ENCODE measurements around the gene RAB14.

RAB14 gene

GRCh38 chr9:121218357-121219027 lies 16.8 kb upstream of the RAB14 start:
- no peak for FAIRE-seq

GRCh38 chr9:121217609-121218292 lies 16.1 kb upstream of the RAB14 start:
- no peak for FAIRE-seq

DNA sequence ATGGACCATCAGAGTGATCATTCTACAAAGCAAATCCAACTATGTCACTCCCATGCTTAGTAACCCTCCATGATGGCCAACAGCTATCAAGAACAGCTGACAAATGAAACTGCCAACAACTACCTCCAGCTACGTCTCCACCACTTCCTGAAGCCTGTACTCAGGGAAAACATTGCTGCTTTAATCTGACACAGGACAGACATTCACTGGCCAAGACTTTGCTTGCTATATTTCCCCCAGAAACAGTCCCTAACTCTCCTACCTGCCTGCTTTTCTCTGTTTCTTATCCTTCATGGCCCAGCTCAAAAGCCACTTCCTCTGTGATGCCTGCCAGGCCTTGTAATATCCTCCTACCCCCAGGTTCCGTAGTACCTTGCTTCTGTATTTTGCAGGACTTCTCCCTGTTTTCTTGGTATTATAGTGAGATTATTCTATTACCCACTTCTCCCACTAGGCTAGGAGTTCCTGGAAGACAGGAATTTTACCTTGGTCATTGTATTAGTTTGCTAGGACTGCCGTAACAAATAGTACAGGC lies 14.7 kb upstream of the RAB14 start:
- no peak for FAIRE-seq

GRCh38 chr9:121214005-121214404 lies 12.3 kb upstream of the RAB14 start:
- FAIRE-seq, result no peak

DNA sequence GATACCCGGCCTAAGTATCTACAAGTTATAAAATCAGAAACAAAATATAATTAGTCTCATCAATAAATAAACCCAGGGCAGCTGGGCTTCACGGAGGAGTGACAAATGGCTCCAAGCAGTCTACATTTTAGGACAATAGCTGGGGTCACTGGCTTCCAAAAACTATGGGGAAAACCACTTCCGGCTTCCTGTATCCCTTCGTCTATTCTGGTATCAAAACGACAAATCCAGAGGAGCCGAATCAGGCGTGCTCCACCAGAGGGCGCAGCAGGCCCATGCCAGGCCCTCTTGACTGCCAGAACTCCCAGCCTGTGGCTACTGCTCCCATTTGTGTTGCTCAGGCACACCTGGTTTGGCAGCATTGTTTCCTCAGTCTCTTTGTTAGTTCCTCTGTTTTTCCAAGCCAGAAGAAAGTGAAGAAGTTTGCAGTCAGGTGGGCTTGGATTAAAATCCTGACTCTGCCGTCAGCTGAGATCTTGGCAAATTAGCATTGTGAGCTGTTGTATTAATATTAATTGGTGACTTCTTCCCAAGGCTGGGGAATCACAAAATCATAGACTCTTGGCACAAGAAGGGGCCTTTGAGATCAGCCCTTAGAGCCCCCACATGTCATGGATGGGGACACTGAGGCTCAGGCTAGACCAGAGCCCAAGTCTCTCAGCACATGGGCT lies 11.6 kb upstream of the RAB14 start:
- FAIRE-seq, result no peak

DNA sequence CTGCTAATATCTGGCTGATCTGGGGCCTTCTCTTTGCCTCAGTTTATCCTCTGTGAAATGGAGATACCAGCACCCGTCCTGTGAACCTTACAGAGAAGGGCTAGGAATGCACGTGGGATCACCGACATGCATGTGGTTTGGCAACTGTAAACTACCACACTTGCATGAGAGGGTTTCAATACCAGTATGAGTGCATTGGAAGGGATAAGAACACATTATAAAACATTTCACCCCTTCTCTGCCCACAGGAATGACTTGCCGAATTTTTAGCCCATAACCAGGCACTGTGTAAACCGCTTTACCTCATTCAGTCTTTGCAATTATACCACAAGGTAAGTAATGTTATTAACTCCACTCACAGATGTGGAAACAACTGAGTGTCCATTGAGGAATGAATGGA lies 8.9 kb upstream of the RAB14 start:
- no peak for FAIRE-seq

DNA sequence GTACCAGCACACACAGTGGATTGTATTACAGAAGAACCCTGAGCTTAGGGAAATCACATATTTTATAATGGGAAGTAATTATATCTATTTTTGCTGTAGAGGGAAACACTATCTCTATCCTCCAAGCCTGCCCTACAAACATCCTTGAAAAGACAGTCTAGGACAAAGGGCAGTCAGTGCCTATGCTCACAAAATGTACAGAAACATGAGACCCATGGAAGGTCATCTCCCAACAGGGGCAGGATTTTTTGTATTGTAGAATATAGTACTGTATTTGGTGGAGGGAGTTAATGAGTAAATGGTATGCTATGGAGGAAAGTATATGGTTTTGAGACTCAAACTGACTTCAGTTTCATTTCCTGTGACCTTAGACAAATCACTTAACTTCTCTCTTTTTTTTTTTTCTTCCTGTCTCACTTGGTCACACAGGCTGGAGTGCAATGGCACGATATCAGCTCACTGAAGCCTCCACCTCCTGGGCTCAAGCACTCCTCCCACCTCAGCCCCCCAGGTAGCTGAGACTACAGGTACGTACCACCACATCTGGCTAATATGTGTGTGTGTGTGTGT lies 5.8 kb upstream of the RAB14 start:
- FAIRE-seq, result no peak

DNA sequence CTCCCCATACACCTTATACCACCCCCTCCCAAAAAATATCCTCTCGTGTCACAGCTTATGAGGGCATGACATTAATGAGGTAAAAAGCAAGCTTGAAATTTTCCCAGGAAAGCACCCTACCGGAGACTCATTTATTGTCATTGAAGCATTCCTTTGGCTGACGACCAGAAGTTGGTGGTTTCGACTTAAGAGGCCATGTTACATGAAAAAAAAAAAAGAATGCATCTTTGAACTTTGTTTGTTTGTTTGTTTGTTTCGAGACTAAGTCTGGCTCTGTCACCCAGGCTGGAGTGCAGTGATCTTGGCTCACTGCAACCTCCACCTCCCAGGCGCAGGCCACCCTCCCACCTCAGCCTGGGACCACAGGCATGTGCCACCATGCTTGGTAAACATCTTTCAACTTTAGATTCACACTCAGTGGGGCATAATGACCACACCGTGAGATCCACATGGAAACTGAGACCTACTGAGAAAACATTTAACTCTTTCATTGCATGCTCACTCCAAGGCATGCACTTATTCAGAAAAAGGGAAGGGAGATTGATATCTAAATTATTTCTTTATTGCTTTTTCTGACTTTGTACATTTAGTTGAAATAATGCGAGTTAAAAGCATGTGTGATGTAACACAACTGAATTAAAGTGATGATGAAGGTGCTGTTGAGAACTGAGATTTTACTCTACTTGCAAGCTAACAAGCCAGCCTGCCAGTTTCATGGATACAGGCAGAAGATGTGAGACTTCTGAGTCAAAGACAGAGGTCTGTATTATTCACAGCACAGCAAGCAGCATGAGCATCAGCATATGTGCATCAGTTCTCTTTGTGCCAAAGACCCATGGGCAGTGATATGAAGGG lies 5.1 kb upstream of the RAB14 start:
- FAIRE-seq, result no peak

DNA sequence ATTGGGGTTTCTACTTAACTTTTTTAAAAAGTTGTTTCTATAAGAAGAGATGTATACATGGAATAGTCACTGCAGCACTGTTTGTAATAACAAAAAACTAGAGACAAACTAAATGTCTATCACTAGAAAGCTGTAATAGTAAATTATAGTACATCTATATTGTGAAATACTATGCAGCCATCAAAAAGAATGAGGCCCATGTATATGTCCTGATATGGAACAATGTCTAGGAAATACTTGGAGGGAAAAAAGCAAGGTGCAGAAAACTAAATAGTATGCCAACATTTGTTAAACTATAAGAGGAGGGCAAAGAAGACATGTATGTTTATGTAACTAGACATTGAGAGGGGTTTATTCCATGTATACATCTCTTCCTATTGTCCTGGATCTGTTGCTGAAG lies 2.9 kb upstream of the RAB14 start:
- no peak for FAIRE-seq

DNA sequence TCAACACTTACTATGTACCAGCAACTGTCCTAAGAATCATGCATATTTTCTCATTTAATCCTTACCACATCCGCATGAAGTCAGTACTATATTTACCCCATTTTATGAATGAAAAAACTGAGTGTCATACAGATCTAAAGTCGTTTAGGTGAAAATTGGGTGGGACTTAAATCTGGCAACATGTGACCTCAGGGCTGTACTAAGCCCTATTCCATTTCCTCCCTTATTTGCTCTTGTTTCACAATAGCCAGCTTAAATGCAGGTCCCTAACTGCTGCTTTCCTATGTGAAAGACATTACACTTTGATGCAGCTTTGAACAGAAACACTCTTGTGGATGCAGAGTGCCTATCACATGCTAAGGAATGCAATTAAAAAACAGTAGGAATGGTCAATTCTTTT lies 2.5 kb upstream of the RAB14 start:
- no peak for FAIRE-seq

- FAIRE-seq, result no peak
These were observed 478 bp downstream of the RAB14 start for GRCh38 chr9:121201045-121201737.

DNA sequence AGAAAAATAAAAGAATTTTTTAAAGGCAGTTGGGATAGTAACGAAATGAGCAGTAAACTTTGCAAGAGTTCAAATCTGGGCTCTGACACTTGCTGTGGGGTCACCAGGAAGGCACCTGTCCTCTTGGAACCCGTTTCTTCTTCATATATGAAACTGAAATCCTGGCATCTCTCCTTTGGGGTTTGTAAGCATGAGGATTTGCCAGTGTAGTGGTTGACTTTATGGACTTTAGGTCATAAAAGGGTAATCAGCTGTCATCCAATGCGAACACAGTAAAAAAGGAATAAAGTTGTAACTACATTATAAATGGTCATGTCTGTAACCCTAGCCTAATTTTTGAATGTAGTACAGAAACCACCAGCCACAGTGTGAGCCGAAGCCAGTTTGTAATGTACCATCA lies 1.3 kb downstream of the RAB14 start:
- FAIRE-seq, result no peak

DNA sequence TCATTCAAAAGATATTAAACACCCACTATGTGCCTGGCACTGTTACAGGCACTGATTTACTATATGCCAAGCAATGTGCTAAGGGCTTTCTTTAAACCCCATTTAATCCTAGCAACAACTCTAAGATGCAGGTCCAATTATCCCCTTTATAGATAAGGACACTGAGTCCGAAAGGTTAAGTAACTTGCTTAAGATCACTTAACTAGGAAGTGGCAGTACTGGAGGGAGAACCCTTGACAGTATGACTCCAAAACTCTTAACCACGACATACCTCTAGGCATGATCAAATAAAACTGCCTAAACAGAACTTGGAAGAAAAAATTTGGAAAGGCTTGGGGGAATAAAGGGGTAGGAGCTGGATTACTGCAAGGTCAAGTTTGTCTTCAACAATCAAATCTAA lies 1.7 kb downstream of the RAB14 start:
- no peak for FAIRE-seq

DNA sequence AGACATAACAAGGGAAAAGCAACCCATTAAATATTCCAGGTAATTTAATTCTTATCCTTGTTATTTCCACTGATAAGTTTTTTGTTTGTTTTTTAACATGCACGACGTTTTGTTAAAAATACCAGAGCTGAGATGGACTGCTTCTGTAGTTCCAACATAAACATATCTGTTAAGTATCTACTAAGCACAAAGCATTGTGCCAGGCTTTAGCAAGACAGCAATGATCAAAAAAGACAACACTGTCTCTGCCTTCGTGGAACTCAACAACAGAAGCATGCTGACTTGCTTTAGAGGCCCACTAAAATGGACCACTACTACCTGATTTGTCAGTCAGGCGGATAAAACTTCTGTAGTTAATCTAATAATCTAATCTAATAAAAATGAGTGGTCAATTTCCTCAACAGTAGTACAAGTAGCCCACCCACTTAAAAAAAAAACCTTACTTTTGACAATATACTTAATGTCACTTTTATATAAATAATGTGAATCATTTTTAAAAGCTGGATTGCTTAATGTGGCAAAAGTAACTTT lies 3.1 kb downstream of the RAB14 start:
- FAIRE-seq, result no peak

DNA sequence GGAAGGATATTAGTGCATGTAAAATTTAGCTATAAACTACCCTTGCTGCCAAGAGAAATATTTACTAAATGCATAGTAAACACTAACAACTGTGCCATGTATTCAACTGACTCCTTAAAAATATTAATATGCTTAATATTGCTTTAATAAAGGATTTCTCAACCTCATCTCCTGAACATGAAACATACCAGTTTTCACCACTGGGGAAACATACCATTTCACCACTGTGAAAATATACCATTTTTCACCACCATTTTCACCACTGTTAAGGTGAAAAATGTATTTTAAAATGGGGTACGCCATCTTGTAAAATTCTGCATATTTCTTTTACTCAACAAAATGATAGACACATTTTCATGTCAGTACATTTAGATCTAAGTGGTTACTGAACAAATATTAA lies 4.5 kb downstream of the RAB14 start:
- FAIRE-seq, result no peak

DNA sequence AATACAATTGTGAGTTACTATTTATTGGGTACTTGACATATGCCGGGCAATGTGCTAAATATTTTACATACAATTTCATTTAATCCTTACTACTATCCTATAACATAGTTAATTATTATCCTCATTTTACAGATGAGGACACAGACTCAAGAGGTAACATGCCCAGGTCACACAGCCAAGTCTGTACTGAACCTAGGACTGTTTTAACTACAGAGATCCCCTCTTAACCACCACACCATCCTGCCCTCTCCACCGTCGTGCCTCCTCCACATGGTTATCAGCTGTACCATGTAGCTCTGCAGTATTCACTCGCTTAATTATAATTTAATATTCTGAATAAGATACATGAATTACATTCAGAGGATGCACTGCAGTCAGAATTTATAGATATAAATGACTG lies 5.3 kb downstream of the RAB14 start:
- FAIRE-seq, result no peak

DNA sequence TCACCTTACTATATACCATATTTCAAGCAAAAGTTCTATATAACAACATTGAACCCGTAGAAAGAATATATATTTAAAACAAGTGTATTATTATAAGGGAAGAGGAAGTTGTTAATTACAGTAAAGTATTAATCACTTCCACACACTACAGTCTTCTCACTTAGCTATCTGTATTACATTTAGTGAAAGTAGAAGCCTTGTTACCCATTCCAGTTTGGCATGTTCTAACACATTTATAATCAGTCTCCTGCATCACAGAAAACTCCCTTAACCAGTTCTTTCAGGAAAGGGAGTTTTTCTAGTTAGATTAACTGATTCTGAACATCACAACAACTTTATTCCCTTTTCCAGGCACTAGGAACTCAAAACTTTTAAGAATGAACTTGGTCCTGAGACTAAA lies 6.9 kb downstream of the RAB14 start:
- FAIRE-seq, result no peak

DNA sequence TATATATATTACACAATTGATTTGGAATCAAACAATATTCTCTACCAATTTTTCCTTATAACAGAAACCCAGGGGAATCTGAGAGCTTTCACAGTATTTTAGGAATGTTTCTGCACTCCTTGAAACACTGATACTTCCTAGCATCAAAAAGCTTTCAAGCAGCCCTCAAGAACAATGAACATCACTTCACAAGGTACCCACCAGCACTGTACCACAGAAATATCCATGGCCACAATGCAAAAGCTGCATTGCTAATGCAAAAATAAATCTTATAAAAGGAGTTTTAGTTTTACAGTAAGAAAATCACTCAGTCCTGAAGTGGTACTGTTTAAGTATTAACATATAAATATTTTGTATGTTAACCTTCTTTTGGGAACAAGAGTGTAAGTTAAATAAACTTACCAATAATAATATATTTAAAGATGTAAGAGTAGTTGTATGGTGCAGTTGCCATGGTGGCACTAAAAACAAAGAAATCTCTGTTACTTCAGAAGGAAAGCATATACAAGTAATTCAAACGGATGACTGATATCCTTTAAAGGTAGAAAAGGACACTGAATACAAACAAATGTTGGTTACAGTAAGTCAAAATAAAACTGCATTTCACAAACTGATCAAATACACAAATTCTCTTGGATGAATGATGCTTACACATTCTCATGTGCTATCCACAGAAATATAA lies 8.6 kb downstream of the RAB14 start:
- no peak for FAIRE-seq

DNA sequence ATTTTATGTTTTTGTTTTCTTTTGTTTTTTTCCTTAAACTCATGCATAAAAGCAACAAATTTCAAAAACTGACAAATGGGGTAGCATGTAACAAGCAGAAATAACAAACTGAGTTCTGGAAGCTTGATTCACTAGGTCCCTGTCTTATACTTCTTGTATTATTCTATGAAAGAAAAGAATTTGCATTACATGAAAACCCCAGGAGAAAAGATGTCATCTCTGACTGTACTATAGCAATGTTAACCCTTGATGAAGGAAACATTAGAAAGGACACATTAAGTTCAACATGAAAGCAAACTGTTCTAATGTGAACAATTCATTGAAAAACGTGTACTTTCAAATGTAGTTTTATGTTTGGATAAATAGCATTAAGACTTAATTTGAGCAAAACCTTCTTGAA lies 9.2 kb downstream of the RAB14 start:
- no peak for FAIRE-seq

GRCh38 chr9:121191235-121191634 lies 10.4 kb downstream of the RAB14 start:
- FAIRE-seq, result no peak

- FAIRE-seq, result no peak
These were observed 12.0 kb downstream of the RAB14 start for GRCh38 chr9:121189660-121190059.

All from colon (tissue), 2 donors.